ENCODE results near the gene ATP13A3. TPM values are rescaled to one million over a fixed set of nuclear protein-coding genes. Genes with fewer than 3 reads are reported as not detected.

ATP13A3 gene
- total RNA-seq, 2 donors from 2014 or later: 188 to 284 TPM

- H3K4me1 ChIP-seq: no peaks in the 10 kb centered on the region
- no peaks in the 10 kb centered on the region for H3K36me3 ChIP-seq
- no peak for TF ChIP-seq CTCF (IDR thresholded peaks at IDR 0.05)
- no peaks in the 10 kb centered on the region for H3K27me3 ChIP-seq
- no peak for DNase-seq (ENCODE audit: low spot score)
- H3K9me3 ChIP-seq: no peaks in the 10 kb centered on the region
- H3K27ac ChIP-seq: no peak overlapping the region
- no peak overlapping the region for H3K4me3 ChIP-seq
These were observed 27.8 kb upstream of the ATP13A3 start for GRCh38 chr3:194514626-194515025.

- no peak overlapping the region for H3K4me3 ChIP-seq
- H3K27me3 ChIP-seq: no peaks in the 10 kb centered on the region
- no peak for TF ChIP-seq CTCF (IDR thresholded peaks at IDR 0.05)
- DNase-seq (ENCODE audit: low spot score): no peak
- H3K36me3 ChIP-seq: no peaks in the 10 kb centered on the region
- peaks cover 0 to 4% of the 10 kb centered on the region in 2 donors for H3K4me1 ChIP-seq
- no peaks in the 10 kb centered on the region for H3K9me3 ChIP-seq
- H3K27ac ChIP-seq: no peak overlapping the region
These were observed 26.2 kb upstream of the ATP13A3 start for GRCh38 chr3:194512895-194513601.

- Histone ChIP-seq H3K36me3 (no peaks in the 10 kb centered on the region), H3K27ac (peak overlapping the region; percentile 22 to 46), H3K27me3 (no peaks in the 10 kb centered on the region), H3K4me3 (no peak overlapping the region), H3K9me3 (no peaks in the 10 kb centered on the region), H3K4me1 (peaks cover 0 to 4% of the 10 kb centered on the region in 2 donors)
- peak; percentile 2 for DNase-seq (ENCODE audit: low spot score)
- TF ChIP-seq CTCF (IDR thresholded peaks at IDR 0.05): no peak
These were observed 22.0 kb upstream of the ATP13A3 start for GRCh38 chr3:194508491-194509453.

GRCh38 chr3:194507571-194507970 lies 20.8 kb upstream of the ATP13A3 start:
- H3K36me3 ChIP-seq: no peaks in the 10 kb centered on the region
- no peaks in the 10 kb centered on the region for H3K9me3 ChIP-seq
- no peak for DNase-seq (ENCODE audit: low spot score)
- no peak overlapping the region for H3K27ac ChIP-seq
- H3K4me1 ChIP-seq: peaks cover 0 to 4% of the 10 kb centered on the region in 2 donors
- no peak for TF ChIP-seq CTCF (IDR thresholded peaks at IDR 0.05)
- H3K27me3 ChIP-seq: no peaks in the 10 kb centered on the region
- no peak overlapping the region for H3K4me3 ChIP-seq

- no peak for TF ChIP-seq CTCF (IDR thresholded peaks at IDR 0.05)
- Histone ChIP-seq H3K4me3 (no peak overlapping the region), H3K4me1 (peaks cover 0 to 4% of the 10 kb centered on the region in 2 donors), H3K9me3 (no peaks in the 10 kb centered on the region), H3K36me3 (no peaks in the 10 kb centered on the region), H3K27me3 (no peaks in the 10 kb centered on the region), H3K27ac (no peak overlapping the region)
- DNase-seq (ENCODE audit: low spot score): peak; percentile 51
These were observed 19.1 kb upstream of the ATP13A3 start for GRCh38 chr3:194505791-194506415.

All from right atrium auricular region (tissue), 2 donors.